Middle frontal gyrus (tissue), 1 donor: Measurements from ENCODE around the gene NBPF14.
"Not testable (repeated sequence)": the region's sequence is repeated elsewhere in the genome, so short reads cannot be mapped to it uniquely, and the experiment has no call there.

Source experiments
- DNase-seq: peaks from one replicate; pipeline ENCODE4 v3.0.0-alpha.2; 2015; ENCODE audit warnings: low spot score; ENCODE audit errors: extremely low spot score

NBPF14 gene, protein sequence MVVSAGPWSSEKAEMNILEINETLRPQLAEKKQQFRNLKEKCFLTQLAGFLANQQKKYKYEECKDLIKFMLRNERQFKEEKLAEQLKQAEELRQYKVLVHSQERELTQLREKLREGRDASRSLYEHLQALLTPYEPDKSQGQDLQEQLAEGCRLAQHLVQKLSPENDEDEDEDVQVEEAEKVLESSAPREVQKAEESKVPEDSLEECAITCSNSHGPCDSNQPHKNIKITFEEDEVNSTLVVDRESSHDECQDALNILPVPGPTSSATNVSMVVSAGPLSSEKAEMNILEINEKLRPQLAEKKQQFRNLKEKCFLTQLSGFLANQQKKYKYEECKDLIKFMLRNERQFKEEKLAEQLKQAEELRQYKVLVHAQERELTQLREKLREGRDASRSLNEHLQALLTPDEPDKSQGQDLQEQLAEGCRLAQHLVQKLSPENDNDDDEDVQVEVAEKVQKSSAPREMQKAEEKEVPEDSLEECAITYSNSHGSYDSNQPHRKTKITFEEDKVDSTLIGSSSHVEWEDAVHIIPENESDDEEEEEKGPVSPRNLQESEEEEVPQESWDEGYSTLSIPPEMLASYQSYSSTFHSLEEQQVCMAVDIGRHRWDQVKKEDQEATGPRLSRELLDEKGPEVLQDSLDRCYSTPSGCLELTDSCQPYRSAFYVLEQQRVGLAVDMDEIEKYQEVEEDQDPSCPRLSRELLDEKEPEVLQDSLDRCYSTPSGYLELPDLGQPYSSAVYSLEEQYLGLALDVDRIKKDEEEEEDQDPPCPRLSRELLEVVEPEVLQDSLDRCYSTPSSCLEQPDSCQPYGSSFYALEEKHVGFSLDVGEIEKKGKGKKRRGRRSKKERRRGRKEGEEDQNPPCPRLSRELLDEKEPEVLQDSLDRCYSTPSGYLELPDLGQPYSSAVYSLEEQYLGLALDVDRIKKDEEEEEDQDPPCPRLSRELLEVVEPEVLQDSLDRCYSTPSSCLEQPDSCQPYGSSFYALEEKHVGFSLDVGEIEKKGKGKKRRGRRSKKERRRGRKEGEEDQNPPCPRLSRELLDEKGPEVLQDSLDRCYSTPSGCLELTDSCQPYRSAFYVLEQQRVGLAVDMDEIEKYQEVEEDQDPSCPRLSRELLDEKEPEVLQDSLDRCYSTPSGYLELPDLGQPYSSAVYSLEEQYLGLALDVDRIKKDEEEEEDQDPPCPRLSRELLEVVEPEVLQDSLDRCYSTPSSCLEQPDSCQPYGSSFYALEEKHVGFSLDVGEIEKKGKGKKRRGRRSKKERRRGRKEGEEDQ (N-terminal part only)

DNA sequence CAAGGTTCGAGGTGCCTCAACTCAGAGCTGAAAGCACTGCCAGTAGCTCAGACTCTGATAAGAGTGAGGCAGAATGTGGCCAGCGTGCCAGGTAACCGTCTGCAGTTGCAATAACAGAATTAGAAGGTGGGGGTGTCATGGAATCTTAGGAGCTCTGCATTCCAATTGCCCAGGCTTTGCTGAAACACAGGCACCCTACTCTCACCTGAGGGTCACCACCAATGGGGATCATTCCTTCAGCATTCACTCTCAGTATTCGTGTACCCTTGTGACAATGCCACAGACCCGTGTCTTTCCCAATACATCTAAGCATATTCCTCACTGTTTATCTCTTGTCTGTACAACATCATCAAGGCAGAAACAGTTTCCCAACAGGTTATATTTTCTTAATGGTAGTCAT, at the start of gene NBPF14:
Gene NBPF14, minus strand, starts transcription at position 101 of the 400 bp plus-strand sequence. CDS start 294 bp downstream, outside the sequence.
- DNase-seq, result not testable (repeated sequence)

- DNase-seq, result not testable (repeated sequence)
Measured at GRCh38 chr1:148625451-148625850, 29.6 kb upstream of the NBPF14 start.

GRCh38 chr1:148618216-148618615, 22.4 kb upstream of the NBPF14 start:
- not testable (repeated sequence) for DNase-seq

- not testable (repeated sequence) for DNase-seq
Measured at GRCh38 chr1:148605266-148605665, 9.5 kb upstream of the NBPF14 start.

DNA sequence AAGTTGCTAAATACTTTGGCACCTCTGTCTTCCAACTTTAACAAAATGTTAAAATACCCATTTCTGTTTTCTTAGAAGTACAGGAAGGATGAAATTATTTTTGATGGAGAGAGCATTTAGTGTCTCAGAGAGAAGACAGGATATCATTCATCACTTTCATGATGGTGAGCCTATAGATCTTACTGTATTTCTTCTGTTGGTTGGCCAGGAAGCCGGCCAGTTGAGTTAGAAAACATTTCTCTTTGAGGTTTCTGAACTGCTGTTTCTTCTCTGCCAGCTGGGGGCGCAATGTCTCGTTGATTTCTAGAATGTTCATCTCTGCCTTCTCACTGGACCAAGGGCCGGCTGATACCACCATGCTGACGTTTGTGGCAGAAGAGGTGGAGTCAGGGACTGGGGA, 451 bp downstream of the NBPF14 start:
- DNase-seq, result not testable (repeated sequence)

- not testable (repeated sequence) for DNase-seq
Measured at GRCh38 chr1:148591098-148591497, 4.7 kb downstream of the NBPF14 start.

- not testable (repeated sequence) for DNase-seq
Measured at GRCh38 chr1:148532158-148532557, 63.7 kb downstream of the NBPF14 start.

GRCh38 chr1:148529101-148529567, 66.7 kb downstream of the NBPF14 start:
- DNase-seq, result not testable (repeated sequence)

DNA sequence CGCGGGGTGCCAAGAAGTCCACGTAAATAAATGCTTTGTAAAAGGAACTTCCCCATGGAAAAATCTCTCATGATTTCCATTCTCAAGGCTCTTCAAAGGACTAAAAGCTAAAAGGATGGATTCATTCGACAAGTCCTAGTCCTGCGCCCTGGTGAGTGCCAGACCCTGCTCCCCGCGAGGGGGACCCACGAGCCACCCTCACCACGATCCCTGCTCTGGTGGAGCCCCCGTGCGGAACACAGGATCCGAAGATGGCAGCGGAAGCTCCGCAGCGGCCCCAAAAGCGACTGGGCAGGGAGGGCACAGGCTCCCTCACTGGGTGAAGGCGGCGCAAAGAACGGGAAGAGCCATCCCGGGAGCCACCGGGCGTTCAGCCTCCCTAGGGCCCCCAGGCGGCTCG, 67.2 kb downstream of the NBPF14 start:
- DNase-seq, result not testable (repeated sequence)

DNA sequence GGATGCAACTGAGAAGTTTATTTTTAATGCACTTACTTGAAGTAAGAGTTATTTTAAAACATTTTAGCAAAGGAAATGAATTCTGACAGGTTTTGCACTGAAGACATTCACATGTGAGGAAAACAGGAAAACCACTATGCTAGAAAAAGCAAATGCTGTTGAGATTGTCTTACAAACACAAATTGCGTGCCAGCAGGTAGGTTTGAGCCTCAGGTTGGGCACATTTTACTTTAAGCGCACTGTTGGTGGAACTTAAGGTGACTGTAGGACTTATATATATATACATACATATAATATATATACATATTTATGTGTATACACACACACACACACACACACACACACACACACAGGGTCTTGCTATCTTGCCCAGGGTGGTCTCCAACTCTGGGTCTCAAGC, 69.2 kb downstream of the NBPF14 start:
- not testable (repeated sequence) for DNase-seq

DNA sequence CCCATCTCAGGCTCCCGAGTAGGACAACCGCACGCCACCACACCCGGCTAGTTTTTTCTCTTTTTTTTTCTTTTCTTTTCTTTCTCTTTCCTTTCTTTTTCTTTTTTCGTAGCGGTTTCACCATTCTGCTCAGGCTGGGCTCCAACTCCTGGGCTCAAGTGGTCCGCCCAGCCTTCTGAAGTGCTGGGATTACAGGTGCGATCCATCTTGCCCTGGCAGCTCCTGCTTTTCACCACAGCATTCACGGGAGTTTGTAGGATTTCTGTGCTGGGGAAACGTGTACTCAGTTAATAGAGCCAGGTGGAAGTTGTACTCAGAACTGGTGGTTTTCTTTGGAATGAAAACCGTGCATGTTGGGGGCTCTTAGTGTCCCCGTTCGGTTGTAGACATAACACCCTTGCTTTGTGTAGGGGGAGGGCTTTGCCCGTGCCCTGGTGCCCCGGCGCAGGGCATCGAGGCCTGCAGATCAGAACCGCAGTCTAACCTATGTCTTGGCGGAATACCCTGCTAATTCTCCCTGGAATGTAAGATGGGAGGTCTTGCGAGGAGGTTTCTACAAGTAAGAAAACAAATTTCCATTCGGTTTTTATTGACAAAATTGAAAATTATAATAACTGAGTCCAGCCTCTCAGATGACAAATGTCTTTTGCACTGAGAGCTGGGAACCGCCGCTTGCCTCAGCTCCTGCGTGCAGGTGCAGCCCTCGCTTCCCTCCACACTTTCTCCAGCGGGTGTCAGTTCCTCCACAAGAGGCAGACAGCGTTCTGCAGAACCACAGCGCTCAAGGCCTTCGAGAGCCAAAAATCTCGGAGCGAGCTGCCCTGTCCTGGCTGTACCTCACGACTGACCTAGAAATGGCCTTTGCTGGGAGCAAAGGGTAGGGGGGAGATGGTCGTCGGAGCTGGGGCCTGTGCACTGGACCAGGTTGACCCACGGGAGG, 72.3 kb downstream of the NBPF14 start:
- DNase-seq, result not testable (repeated sequence)

DNA sequence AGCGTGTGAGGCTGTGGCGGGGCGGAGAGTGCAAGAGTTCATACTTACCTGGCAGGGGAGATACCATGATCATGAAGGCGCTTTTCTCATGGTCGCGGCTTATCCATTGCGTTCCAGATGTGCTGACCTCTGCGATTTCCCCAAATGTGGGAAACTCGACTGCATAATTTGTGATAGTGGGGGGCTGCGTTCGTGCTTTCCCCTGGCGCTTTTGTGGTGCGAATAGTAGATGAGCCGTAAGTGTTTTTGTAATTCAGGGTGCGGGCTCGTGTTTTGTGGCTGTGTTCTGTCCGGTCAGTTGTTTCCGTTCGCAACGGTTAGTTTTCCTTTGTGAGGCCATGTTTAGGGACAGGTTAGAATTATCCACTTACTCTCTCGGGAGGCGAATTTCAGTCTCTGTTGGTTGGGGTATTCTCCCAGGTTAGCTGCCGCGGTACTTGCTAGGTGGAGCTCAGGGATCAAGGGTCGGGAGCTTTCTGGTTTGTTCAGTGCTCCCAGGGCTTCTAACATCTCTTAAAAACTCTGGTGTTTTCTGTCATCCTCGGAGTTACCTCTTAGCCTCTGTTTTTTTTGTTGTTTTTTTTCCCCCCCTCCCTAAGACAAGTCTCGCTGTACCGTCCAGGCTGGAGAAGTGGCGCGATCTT, 73.1 kb downstream of the NBPF14 start:
- DNase-seq, result peak; percentile 62

DNA sequence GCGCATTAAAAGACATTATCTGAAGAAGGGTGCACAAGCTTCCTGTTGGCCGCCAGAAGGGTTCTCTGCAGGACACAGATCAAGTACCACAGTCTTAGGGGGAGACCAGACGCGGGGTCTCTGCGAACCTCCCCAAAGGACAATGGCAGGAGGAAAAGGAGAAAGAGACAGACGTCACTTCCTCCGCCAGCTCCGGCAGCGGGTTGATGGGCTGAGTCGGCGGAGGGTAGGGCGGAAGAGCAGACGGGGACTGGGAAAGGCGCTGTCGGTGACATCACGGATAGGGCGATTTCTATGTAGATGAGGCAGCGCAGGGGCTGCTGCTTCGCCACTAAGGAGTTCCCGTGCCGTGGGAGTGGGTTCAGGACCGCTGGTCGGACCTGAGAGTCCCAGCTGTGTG, 73.7 kb downstream of the NBPF14 start:
- DNase-seq, result peak; percentile 37

DNA sequence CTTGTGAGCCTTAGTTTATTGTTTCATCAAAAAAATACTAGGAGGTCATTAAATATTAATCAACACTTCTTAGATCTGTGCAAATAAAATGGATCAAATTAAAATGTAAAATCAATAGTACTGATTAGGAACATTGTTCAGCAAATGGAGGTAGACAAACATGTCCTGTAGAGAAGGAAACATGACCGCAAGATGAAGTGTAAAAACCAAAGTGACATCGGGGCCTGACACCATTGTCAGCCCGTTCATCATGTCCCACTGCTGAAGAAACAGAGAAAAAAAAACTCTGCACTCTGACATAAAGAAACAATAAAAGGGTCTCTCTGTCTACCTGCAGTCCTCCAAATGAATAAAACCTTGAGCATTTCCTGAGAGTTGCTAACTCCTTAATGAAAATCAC, 81.5 kb downstream of the NBPF14 start:
- DNase-seq, result not testable (repeated sequence)

- DNase-seq, result not testable (repeated sequence)
Measured at GRCh38 chr1:148512571-148513184, 83.1 kb downstream of the NBPF14 start.

DNA sequence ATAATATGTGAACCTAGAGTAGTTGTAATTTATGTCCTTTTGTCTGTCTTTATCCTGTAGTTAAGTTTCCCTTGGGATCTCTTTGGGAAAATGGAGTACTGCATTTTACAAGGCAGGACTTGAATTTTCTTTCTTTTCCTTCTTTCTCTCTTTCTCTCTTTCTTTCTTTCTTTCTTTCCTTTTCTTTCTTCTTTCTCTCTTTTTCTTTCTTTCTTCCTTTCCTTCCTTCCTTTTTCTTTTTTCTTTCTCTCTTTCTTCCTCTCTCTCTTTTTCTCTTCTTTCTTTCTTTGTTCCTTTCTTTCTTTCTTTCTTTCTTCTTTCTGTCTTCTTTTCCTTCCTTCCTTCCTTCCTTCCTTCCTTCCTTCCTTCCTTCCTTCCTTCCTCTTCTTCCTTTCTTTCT, 101.9 kb downstream of the NBPF14 start:
- DNase-seq, result not testable (repeated sequence)

GRCh38 chr1:148483029-148483428, 112.8 kb downstream of the NBPF14 start, which contains the start of gene PPIAL4G:
Gene PPIAL4G (minus strand): TSS chr1:148483302. CDS start chr1:148483252, 50 bp downstream.
- not testable (repeated sequence) for DNase-seq
